NOMO-1 treated with DMSO at 0.1 percent for 48 hours (cell line): ENCODE data around the gene TEAD4.

ENCODE experiments used
- DNase-seq: peaks from one replicate; lab custom pipeline; 2025; ENCODE audit not compliant: unreplicated experiment; lab: John Stamatoyannopoulos, UW

The TEAD4 gene

DNA sequence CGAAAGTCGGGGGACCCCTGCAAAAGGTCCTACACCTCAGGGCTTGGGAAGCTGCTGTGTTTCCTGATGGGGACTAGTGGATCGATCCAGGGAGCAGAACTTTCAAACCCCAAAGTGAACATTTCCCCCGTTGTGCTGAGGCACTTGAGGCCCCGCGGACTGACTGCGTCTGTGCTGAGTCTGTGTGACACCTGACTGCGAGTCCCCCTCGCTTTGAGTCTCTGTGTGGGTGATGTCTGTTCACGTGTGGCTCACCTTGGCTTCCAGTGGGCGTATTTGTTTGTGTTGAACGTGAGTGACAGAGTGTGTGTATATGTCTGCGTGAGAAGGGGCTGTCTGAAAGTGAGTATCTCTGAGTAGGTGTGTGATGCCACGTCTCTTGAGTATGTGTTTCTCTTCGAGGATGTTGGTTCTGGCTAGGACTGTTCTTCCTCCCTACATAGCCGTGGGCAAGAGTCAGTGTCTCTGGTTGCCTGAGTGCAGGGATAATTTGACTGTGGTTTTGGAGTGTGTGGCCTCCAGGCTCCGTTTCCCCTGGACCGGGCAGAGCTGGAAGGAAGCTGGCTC, 1.3 kb downstream of the TEAD4 start:
- no peak for DNase-seq

DNA sequence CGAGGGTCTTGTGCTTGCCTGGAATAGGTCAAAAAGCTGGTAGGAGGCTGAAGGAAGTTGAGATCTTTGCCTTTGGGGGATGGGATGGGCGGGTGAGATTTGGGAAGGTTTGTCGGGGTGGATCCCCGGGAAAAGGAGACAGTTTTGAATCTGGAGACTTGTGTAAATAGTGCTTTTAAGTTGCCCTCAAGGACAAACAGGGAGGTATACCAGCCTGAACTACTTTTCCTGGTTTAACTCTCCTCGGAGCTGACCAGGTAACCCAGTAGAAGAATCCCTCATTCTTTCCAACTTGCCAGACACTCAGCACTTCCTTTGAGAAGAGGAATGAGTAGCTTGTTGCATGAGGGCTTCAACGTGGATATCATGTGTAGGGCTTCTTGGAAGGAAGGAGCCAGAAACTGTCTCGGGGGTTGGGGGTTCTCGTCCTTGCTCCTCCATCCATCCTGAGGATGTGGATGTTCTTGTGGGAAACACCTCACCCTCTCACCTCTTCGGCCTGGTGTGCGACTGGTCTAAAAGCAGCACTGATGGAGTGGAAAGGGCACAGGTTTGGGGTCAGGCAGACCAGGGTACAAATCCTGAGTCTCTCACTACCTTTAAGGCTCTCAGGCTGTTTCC, 1.9 kb downstream of the TEAD4 start:
- DNase-seq, result no peak

DNA sequence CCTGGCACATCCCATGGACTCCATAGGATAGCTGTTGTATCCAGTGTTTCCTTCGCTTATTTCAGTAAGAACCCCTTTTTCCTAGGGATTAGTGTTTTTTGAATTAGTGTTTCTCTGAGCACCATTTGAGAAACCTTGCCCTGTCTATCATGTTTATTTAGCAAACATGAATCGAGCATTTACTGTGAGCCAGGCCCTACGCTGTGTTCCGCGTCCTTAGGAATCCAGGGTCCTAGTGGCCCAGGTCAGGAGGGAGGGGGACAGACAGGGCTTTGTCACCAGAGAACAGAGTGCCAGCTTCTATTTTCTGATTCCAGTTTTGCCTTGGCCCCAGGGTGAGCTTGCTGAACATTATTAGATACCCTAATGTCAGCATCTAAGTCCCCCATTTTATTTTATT, 2.5 kb downstream of the TEAD4 start:
- no peak for DNase-seq

DNA sequence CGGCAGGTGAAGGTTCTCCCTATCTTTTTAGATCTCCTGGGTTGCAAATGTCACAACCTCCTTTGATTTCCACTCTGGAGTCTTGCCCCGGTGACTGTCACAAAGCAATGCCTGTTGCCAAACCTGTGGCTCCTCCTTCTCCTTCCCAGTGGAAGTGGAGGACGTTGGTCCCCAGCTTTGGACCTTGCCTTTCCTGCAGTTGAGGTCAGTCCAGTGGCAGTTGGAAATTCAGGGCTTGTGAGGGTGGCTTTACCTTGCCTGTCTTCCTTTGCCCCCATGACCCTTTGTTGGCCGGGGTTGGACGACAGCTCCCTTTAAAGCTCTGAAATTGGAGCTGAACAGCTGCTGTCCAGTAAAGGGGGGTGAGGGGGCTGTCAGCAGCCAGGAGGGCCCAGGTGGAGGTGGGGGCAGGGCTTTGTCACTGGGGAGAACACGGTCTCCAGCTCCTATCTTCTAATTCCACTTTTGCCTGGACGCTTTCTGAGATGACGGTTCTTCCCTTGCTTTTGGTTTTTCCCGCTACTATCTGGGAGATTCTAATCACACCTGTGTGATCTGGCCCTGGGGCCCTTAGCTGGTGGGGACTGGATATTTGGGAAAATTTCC, 4.1 kb downstream of the TEAD4 start:
- DNase-seq, result no peak

DNA sequence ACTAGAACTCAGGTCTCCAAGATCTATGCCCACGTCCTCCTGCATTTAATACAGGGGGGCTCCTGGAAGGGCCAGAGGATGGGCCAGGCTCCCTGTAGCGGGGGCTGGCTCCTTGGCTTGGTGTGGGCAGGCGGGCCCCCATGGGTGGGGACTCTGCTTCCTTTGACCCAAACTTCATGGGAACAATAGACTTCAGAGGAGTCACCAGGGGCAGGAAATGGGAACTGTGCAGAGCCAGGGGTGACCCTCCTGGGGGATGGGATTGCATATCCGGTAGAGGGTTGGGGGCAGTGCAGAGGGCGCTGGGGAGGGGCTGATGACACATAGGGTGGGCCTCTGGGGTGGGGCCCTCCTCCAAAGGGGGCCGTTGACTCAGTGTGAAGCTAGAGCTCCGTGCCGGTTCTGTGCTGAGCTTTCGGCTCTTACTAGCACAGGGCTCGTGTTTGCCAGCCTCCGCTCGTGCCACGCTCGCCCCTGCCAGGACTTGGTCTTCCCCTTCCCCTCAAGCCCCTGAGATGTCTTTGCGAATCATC, 4.6 kb downstream of the TEAD4 start:
- no peak for DNase-seq

DNA sequence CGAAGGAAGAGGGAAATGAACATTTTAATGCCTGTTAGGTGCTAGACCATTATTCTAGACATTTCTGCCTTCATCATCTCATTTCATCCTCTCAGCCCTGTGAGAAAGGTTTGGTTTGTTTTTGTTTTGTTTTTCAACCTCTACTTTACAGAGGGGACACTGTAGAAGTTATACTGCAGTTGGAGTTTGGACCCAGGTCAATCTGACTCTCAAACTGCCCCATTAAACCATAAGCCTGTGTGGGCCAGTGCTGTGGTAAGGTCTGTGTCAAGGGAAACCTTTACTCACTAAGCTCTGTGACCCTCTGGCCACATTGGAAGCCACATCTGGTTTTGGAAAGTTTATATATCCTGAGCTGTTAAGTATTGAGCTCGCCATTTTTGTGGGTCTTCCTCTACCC, 8.5 kb downstream of the TEAD4 start:
- DNase-seq, result no peak

DNA sequence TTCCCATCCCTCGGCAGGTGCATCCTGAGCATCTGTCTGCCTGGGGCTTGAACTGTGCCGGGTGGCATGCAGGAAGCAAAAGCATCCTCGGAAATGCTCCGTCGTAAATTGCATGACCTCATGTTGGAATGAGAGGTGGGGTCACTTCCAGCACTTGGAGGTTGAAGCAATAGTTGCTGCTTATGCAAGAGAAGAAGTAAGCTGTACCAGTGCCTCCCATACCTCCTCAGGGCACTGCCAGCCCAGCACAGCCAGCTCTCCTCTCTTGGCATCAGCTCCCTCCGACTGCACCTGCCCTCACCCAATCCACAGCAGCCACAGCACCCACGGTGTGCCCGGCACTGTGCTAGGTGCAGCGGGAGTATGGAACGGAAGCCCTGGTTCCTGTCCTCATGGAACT, 11.5 kb downstream of the TEAD4 start:
- DNase-seq, result no peak

DNA sequence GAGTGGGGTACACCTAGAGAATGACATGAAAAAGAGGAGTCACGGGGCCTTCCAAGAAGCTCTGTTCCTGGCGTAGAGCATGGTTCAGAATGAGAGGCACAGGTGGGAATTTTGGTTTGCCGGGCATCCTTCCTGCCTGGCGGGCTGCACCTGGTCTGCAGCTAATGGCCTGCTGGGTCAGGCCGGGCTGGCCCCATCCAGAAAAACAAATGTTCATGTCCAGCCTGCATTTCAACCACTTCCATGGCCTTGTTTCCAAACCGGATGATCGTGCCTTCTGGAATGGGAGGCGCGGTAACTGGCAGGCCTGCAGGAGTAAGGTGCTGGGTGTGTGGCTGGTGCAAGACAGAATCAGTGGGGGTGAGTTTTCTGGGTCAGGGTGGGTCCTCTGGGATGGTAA, 14.4 kb downstream of the TEAD4 start:
- no peak for DNase-seq

DNA sequence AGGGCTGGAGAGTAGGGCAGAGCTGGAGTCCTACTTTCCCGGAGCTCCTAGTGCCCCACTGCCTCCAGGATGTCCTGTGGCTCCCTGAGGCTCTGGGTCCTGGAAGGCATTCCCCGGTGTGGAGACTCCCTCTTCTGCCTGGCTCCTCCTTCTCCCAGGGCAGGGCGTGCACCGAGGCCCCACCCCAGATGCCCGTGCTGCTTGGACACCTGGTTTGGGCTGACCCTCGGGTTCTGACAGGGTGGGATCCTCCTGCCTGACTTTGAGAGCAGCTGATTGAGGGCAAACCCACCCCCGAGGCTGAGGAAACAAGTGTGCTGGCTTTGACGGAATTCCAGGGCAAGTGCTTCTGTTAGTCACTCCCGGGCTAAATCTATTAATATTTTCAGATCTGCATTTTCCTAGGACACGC, 15.4 kb downstream of the TEAD4 start:
- no peak for DNase-seq

DNA sequence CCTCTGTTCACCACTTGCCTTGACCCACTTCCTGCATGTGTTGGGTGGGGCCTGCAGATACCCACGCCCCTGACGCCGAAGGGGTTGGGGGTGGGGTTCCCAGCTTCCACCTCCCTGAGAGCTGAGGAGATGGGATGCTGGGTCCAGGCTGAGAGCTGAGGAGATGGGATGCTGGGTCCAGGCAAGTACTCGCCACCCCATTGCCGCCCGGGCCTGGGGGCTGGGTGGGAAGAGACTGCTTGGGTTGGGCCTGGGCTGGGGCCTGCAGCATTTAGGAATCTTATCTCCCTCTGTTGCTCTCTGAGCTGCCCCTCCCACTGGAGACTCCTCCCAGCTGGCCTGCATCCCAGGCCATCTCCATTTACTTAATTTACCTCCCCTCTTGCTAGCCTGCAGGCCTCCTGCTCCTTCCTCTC, 17.4 kb downstream of the TEAD4 start:
- no peak for DNase-seq

DNA sequence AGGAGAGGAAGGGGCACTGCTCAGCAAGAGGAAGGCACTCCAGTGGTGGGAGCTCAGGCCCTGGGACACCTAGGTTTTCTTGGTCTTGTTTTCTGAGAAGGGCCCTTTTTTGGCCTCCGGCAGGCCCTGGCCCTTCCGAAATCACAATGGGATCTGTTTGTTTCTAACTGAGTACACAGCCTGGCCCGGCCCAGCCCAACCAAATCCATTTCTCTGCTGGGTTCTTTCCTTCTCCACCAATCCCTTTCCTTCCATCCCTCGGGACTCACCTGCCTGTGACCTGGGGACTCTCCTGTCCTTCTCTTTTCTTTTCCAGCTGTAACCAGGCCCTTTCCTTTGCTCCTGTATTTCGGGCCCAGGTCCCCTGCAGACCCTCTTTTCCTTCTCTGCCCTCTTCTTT, 18.6 kb downstream of the TEAD4 start:
- no peak for DNase-seq

DNA sequence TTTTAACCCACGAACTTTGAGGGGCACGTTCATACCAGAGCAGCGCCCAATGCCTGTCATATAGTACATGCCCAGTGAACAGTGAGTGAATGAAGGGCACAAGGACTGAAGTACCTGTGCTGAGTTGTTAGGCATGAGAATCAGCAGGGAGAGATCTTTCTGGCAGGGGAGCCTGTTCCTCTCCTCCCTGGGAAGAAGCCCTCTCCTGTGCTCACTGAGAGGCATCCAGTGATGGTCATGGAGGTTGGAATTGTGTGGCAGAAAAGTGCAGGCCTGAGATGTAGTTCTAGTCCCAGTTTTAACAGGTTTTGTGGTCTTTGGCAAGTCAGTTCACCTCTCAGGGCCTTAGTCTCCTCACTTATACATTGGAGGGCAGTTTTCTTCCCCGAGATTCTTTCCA, 20.6 kb downstream of the TEAD4 start:
- DNase-seq, result no peak

DNA sequence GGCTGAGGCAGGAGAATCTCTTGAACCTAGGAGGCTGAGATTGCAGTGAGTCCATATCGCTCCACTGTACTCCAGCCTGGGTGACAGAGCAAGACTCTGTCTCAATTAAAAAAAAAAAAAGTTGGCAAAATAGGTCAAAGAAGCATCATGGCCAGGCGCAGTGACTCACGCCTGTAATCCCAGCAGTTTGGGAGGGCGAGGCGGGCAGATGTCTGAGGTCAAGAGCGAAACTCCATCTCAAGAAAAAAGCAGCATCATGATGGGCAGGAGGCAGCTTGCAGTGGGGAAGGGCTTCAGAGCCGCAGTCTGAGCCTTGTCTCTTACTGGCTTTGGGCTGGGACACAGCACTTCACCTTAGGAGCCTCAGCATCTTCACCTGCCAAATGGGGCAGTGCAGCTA, 21.4 kb downstream of the TEAD4 start:
- DNase-seq, result no peak

DNA sequence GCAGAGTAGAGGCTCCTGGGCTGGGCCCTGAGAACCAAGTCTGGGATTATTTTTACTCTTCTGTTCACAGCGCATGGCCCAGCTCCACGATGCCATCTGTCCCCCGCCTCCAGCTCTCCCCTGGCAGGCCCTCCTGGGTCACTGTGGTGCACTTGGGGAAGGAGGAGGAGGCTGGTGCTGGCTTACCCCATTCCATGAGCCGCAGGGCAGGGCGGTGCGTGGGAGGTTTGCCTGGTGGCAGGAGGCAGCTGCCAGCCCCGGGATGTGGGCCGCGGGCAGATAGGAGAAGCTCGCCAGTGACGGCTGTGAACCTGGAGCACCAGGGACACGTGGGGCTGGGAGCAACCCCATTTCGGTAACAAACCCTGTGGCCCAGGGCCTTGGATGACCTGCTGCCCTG, 23.2 kb downstream of the TEAD4 start:
- no peak for DNase-seq

DNA sequence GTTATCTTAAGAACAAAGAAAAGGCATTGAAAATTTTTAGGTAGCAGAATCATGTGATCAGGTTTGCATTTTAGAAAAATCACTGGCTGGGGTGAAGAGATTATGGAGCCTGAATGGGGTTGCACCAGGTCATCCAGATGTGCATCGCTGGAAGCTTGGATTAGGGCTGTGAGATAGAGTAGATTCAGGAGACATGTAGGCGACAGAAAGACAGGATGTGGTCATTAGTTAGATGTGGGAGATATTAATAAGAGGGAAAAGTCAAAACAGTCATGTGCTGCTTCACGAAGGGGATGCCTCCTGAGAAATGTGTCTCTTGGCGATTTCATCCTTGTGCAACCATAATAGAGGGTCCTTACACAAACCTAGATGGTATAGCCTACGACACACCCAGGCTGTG, 25.1 kb downstream of the TEAD4 start:
- no peak for DNase-seq

DNA sequence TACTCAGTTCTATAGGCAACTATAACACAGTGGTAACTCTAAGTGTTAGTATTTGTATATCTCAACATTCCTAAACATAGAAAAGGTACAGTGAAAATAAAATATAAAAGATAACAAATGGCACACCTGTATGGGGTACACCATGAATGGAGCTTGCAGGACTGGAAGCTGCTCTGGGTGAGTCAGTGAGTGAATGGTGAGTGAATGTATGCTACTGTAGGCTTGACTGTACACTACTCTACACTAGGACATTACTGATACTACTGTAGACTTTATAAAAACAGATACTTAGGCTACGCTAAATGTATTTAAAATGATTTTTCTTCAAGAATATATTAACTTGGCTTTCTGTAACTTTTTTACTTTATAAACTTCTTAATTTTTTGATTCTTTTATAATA, 25.5 kb downstream of the TEAD4 start:
- no peak for DNase-seq

DNA sequence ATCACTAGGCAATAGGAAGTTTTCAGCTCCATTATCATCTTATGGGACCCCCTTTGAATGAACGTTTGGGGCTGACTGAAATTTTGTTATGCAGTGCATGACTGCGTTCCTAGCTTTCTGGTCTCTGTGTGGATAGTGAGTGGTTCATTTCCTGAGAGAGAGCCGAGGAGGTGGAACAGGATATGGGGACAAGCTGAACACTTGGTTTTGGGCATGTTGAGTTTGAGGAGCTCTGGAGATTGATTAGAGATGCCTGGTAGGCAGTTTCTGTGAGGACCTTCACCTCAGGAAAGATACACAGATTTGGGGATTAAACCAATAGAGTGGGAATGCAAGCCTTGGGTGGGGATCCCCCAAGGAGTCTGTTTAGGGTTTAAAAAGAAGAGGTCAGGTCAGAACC, 27.7 kb downstream of the TEAD4 start:
- no peak for DNase-seq

DNA sequence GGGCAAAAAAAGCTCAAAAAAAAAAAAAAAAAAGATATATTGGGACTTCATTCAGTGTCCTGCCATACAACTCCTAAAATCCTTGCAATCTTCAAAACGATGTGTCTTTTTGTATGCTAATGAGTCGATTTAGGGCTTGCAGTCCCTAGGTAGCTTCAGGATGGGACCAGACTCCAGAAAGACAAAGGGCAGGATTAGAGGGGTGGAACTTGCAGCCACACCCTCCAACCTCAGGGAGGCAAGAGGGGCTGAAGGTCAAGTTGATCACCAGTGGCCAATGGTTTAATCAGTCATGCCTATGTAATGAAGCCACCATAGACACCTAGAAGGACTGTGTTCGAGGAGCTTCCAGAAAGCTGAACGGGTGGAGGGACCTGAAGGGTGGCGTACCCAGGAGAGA, 29.3 kb downstream of the TEAD4 start:
- no peak for DNase-seq

DNA sequence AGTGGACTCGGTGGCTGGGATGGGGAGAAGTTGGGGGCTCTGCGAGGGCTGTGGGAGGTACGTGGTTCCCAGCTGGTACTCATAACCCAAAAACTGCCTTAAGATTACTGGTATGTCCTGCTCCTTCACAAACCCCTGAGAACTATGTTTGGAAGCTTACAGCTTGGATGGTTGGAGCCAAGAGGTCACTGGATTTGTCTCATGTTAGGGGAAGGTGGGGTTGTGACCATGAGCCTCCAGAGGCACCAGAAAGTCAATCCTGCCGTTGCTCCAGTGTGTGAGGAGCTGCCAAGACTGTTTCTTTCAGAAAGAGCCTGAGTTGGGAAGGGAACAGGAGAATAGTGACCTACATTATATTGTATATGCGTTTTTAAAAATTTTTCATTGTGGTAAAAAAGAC, 33.5 kb downstream of the TEAD4 start:
- DNase-seq, result no peak

DNA sequence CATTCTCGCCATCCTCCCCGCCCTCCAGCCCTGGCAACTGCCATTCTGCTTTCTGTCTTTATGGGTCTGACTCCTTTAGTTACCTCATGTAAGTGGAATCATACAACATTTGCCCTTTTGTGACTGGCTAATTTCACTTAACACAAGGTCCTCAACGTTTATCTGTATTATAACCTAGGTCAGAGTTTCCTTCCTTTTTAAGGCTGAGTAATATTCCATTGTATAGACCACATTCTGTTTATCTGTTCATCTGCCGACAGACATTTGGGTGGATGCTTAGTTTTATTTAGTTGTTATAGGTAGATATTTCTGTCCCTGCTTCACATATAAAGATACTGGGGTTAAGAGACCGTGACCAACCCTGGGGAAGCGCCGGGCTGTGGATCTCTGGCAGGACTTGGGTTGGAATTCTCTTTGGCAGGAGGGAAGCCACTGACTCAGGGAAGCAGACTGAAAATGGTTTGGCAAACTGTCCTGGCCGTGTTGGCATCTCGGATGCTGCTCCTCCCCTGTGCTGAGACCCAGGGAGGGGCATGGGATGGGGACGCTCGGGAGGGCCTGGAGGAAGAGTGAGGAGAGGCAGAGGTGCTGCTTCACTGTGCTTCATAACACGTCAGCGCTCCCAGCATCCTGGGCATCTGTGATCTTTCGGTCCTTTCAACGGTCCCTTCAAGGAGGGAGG, 38.9 kb downstream of the TEAD4 start:
- no peak for DNase-seq

DNA sequence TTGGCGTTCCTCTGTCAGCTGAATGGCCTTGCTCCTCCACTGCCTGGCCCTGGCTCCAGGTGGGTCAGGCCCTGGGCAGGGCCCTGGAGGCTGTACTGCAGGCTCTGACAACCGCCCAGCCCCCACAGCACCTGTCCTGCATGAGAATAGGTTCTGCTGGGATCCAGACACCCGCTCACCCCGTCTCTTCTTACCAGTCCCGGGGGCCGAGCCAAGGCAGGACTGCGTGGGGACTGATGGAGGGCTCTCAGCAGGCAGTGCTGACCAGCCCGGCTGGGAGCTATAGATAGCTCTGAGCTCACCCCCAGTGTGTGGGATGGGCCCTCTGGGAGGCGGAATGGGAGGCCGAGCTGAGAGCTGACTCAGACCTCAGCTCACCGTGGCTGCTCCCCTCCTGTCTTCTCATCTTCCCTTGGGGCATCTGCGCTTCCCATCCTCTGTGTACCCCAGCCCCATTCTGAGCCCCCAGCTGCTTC, 39.6 kb downstream of the TEAD4 start:
- no peak for DNase-seq

DNA sequence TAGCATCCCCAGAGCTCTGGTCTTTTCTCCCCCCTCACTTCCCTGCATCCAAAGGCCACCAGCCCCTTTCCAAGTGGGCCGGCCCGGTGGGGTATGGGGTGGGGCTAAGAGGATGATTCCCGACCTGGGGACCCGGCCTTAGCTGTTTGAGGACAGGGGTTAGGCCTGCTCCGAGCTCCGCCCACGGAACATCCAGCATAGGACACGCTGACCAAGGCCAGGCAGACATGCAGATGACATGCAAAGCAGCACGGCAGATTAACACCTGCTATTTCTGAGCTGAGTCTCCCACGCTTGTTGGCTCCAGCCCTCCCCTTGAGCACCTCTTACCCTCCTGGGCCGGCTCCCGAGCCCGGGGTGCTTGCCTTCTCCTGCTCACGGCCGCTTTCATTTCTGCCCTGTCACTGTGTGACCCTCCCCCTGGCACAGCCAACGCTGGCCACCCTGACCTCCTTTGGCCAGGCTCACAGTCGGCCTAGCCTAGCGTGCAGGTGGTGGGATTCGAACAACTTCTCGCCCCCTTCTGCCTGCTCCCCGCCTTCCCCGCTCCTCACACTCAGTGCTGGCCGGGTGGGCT, 40.2 kb downstream of the TEAD4 start:
- no peak for DNase-seq
